Caki2 (cell line): ENCODE results near the gene MRGPRF. TPM values are rescaled to one million over a fixed set of nuclear protein-coding genes. Genes with fewer than 3 reads are reported as not detected.

ENCODE experiments used
- DNase-seq: peaks from one replicate; pipeline ENCODE4 v3.0.0-alpha.2; 2015; ENCODE audit warnings: low read depth
- in situ Hi-C: cut with HindIII; loops from 2 replicates; pipeline ENCODE4 v1.10.0; 2016; ENCODE audit warnings: low sequenced_read_pairs, low pct_unique_long_range_greater_than_20kb, mixed read lengths
- total RNA-seq: library from RNA; depleted of rRNA; stranded (reverse); fragments of >200 nt; shearing (Covaris generic); gene quantifications from 2 replicates; pipeline ENCODE4 v1.2.3, GENCODE V29; 2014; ENCODE audit warnings: low replicate concordance

The MRGPRF gene
- total RNA-seq, 1 experiment from 2014 or later = not detected

- DNase-seq = no peak
- in situ Hi-C loops = no loop called here
Measured at GRCh38 chr11:68997995-68998348, 15.1 kb downstream of the MRGPRF start.

- in situ Hi-C loops = no loop called here
- no peak for DNase-seq
Measured at GRCh38 chr11:68997124-68997994, 15.7 kb downstream of the MRGPRF start.

GRCh38 chr11:68996376-68997123, 16.5 kb downstream of the MRGPRF start:
- in situ Hi-C loops = no loop called here
- DNase-seq = no peak

- in situ Hi-C loops = no loop called here
- DNase-seq = no peak
Measured at GRCh38 chr11:68994894-68995285, 18.2 kb downstream of the MRGPRF start.

- no peak for DNase-seq
- in situ Hi-C loops = no loop called here
Measured at GRCh38 chr11:68994161-68994893, 18.7 kb downstream of the MRGPRF start.

- peak; percentile 79 for DNase-seq
- in situ Hi-C loops = no loop called here
Measured at GRCh38 chr11:68993546-68993945, 19.5 kb downstream of the MRGPRF start.

- in situ Hi-C loops = no loop called here
- no peak for DNase-seq
Measured at GRCh38 chr11:68992743-68993255, 20.2 kb downstream of the MRGPRF start.

GRCh38 chr11:68990995-68991780, 21.9 kb downstream of the MRGPRF start:
- in situ Hi-C loops = no loop called here
- DNase-seq = no peak

- DNase-seq = no peak
- in situ Hi-C loops = no loop called here
Measured at GRCh38 chr11:68989936-68990606, 23.0 kb downstream of the MRGPRF start.

- in situ Hi-C loops = no loop called here
- no peak for DNase-seq
Measured at GRCh38 chr11:68988491-68988890, 24.6 kb downstream of the MRGPRF start.

GRCh38 chr11:68987211-68987610, 25.8 kb downstream of the MRGPRF start:
- in situ Hi-C loops = no loop called here

GRCh38 chr11:68983801-68984200, 29.2 kb downstream of the MRGPRF start:
- in situ Hi-C loops = no loop called here
- DNase-seq = no peak

More at GRCh38 chr11:68987211-68987610, 25.8 kb downstream of the MRGPRF start:
- DNase-seq = no peak

GRCh38 chr11:68982134-68982533, 30.9 kb downstream of the MRGPRF start:
- no peak for DNase-seq
- in situ Hi-C loops = no loop called here

GRCh38 chr11:68980776-68981065, 32.3 kb downstream of the MRGPRF start, which contains the start of gene MRGPRD:
Gene MRGPRD, minus strand, starts transcription at chr11:68980986. Its CDS starts 0 bp downstream, at chr11:68980986.
- DNase-seq = no peak
- in situ Hi-C loops = no loop called here

- in situ Hi-C loops = no loop called here
- DNase-seq = no peak
Measured at GRCh38 chr11:68979931-68980775, 32.9 kb downstream of the MRGPRF start.

- in situ Hi-C loops = no loop called here
- DNase-seq = no peak
Measured at GRCh38 chr11:68978931-68979594, 34.0 kb downstream of the MRGPRF start.
